Nucleus accumbens (tissue), 56 donors: ENCODE measurements around the gene GALT.

Experiments used
- DNase-seq, 56 donors: peaks; one replicate each; lab custom pipeline; 2025; lab: John Stamatoyannopoulos, UW

Gene GALT

GRCh38 chr9:34671307-34671706 is 24.8 kb downstream of the GALT start:
- DNase-seq = no peak

DNA sequence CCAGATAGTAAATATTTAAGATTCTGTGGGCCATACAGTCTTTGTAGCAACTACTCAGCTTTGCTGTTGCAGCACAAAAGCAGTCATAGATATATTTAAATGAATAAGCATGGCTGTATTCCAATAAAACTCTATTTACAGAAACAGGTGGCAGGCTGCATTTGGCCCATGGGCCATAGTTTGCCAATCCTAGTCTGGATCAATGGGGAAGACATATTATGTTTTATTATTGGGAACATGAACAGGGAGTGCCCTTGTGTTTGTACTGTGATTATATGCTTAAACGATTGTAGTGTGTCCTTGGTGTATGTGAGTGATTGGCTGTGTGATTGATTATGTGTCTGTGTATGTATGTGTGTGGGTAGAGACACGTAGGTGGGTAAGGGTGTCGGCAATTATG is 28.0 kb downstream of the GALT start:
- no peak for DNase-seq

- peak in 12 of 56 donors; percentile 3 to 60 (median 12) for DNase-seq
Observed at GRCh38 chr9:34675048-34675714, 28.7 kb downstream of the GALT start.

DNA sequence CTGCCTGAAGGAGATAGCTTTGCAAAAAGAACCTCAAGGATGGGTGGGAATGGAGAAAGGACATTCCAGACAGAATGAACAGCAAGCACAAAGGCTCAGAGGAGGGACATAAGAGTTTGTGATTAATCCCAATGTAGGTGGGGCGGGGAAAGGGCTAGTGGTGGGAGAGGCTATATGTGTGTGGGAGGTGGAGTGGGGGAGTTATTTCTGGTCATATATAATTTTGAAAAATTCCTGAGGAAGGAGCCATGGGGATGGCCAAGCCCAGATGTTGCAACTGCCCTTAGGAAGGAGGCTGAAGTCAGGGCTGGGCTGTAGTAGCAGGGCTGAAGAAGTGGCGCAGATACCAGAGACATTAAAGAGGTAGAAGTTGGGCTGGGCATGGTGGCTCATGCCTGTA is 29.4 kb downstream of the GALT start:
- DNase-seq = no peak

GRCh38 chr9:34684145-34684544 is 37.7 kb downstream of the GALT start:
- DNase-seq = no peak

GRCh38 chr9:34684816-34685215 is 38.3 kb downstream of the GALT start:
- DNase-seq = no peak

- no peak for DNase-seq
Observed at GRCh38 chr9:34685591-34685990, 39.1 kb downstream of the GALT start.

DNA sequence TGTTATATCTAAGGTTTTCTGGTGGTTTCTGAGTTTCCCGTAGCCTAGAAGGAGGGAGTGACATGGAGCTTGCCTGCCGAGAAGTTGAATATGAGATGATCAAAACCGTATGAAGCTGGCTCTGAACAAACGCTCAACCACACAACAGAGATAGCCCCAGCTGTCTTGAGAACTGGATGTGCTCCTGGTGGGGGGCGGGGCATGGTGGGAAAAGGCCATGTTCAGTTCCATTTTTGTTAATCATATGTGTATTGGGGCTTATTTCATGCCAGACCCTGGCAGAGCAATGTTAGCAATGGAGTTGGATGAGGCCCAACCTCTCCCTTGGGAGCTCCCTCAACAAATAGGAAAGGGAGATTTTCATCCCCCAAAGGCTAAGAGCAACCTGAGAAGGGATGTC is 39.8 kb downstream of the GALT start:
- no peak for DNase-seq

DNA sequence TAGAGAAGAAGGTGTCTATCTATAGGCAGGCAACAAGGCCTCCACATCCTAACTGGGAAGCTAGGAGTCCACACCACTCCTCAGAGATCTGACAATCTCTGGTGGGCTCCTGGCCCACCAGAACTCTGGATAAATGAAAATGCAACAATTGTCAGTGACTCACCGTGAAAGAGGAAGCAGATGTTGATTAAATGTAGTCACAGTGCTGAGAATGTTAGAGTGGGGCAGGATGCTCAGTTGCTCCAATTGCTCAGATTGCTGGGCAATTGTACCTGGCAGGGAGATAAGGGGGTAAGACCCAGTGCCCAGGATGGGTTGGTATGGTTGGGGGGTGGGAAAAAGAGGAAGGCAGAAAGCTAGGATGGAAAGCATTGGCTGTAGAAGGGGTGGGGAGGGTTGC is 40.3 kb downstream of the GALT start:
- DNase-seq = no peak

DNA sequence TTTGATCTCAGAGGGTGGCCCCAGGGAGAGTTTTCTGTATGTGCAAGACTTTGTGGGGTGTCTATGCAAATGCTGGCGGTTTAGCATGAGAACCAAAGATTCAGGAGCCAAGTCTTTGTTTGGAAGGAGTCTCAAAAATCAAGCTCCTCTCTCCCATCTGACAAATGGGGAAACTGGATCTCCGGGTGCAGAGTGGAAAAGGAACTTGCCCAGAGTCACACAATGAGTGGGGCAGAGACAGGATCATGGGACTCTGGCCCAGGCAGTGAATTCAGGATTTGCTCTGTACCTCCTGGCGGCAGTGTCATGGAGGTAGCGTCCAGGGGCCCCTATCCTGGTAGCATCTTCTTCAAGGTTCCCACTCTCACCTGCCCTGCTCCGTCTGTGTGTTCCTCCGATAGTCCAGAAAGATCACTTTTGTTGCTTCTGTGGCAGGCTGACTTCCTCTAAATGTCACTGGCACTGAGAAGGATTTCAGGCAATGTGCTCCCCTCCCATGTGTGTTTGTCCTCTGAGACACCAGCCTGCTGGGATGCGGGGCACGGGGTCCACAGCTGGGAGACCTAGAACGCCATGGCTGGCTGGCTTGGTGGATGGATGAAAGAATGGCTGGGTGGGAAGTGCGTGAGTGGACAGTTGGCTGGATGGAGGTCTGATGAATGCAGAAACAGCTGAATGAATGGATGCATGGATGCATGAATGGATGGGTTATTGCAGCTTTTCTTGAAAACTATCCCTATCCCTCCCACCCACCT is 41.0 kb downstream of the GALT start:
- DNase-seq = no peak

- no peak for DNase-seq
Observed at GRCh38 chr9:34688329-34689115, 42.0 kb downstream of the GALT start.

- DNase-seq = no peak
Observed at GRCh38 chr9:34689116-34689470, 42.6 kb downstream of the GALT start.

DNA sequence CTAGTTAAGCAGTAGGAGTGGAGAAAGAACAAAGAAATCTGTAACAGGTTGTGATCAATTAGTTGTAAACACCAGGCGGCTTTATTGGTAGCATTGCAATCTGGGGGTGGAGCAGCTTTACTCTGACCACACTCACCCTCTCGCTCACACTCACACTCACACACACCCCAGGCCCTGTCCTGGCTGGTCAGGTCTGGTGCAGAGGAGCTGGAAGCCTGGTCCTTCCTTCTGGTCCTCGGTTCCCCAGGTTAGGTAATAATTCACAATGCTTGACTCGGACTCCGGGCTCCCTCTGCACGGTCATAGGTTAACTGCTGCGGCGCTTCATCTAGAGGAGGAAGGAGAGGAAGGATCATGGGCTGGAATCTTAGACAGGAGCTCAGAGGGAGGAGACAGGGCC is 43.0 kb downstream of the GALT start:
- no peak for DNase-seq

- DNase-seq = no peak
Observed at GRCh38 chr9:34690983-34691935, 44.8 kb downstream of the GALT start, which contains the start of gene CCL19. CCL19 (minus strand) TSS chr9:34691276; CDS start chr9:34691139, 137 bp downstream.

GRCh38 chr9:34691936-34692315 is 45.5 kb downstream of the GALT start:
- no peak for DNase-seq

- DNase-seq = no peak
Observed at GRCh38 chr9:34693560-34693959, 47.1 kb downstream of the GALT start.

DNA sequence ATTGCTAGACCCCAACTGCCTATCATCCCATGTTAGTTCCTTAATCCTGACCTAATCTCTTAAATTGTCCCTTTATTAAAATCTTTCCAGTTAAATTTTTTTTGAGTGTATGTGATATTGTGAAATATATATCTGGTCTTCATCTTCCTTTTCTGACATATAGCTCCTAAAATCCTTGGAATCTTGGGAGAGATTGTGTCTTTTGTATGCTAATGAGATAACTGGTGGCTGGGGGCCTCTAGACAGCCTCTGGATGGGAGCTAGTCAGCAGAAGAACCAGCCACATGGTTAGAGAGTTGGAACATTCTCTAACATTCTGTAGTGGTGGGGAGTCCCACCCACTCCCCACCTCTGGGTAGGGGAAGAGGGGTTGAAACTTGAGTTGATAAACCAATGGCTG is 48.3 kb downstream of the GALT start:
- no peak for DNase-seq
